GM23338 (cell line): ENCODE measurements around the gene DDX24. TPM values are rescaled to one million over a fixed set of nuclear protein-coding genes. Genes with fewer than 3 reads are reported as not detected.

Experiments used
- ATAC-seq: fragments of 200-7000 bp; cut with Tn5 transposase; 3 replicates; pipeline ENCODE4 v1.9.1; 2020
- DNase-seq: peaks from one replicate; pipeline ENCODE4 v3.0.0-alpha.2; 2015; ENCODE audit warnings: low spot score
- H2AFZ ChIP-seq: fragments of 200-600 bp; sonication (generic); 2 replicates; pipeline ENCODE4 v1.8.0; 2016; ENCODE audit warnings: antibody characterized with exemption, mild to moderate bottlenecking, moderate library complexity
- H3F3A ChIP-seq: fragments of 200-600 bp; sonication (generic); replicated peaks from 2 replicates; pipeline ENCODE4 v1.8.0; 2017; ENCODE audit warnings: antibody characterized with exemption, mixed run types, low read depth
- H3K27ac ChIP-seq: fragments of 200-600 bp; sonication (generic); 2 replicates; pipeline ENCODE4 v1.6.1; 2016; ENCODE audit warnings: low read depth
- H3K27me3 ChIP-seq: fragments of 200-600 bp; sonication (generic); 2 replicates; pipeline ENCODE4 v1.8.0; 2016; ENCODE audit warnings: mild to moderate bottlenecking, mixed run types, moderate library complexity; ENCODE audit not compliant: insufficient read depth
- H3K36me3 ChIP-seq: fragments of 200-600 bp; sonication (generic); 2 replicates; pipeline ENCODE4 v1.8.0; 2016; ENCODE audit warnings: mild to moderate bottlenecking; ENCODE audit not compliant: insufficient read depth
- H3K4me1 ChIP-seq: fragments of 200-600 bp; sonication (generic); 2 replicates; pipeline ENCODE4 v1.8.0; 2016; ENCODE audit warnings: mild to moderate bottlenecking, moderate library complexity; ENCODE audit not compliant: insufficient read depth
- H3K4me2 ChIP-seq: fragments of 200-600 bp; sonication (generic); 2 replicates; pipeline ENCODE4 v1.7.1; 2017; ENCODE audit warnings: mixed run types
- H3K4me3 ChIP-seq: fragments of 200-600 bp; sonication (generic); 2 replicates; pipeline ENCODE4 v1.6.1; 2016; ENCODE audit warnings: mixed run types
- H3K79me2 ChIP-seq: fragments of 200-600 bp; sonication (generic); replicated peaks from 2 replicates; pipeline ENCODE4 v1.8.0; 2017; ENCODE audit warnings: mild to moderate bottlenecking; ENCODE audit not compliant: insufficient read depth
- H3K9me2 ChIP-seq: fragments of 200-600 bp; sonication (generic); 2 replicates; pipeline ENCODE4 v1.8.0; 2017; ENCODE audit not compliant: insufficient read depth
- H4K20me1 ChIP-seq: fragments of 200-600 bp; sonication (generic); replicated peaks from 2 replicates; pipeline ENCODE4 v1.8.0; 2017; ENCODE audit warnings: mild to moderate bottlenecking; ENCODE audit not compliant: insufficient read depth
- H3K27ac Mint-ChIP-seq: 2 replicates; pipeline ENCODE4 v1.8.0; 2020; ENCODE audit warnings: inconsistent platforms, mild to moderate bottlenecking, moderate library complexity, mixed read lengths
- H3K27me3 Mint-ChIP-seq: 3 replicates; pipeline ENCODE4 v1.8.0; 2022; ENCODE audit warnings: low read depth, mild to moderate bottlenecking, moderate library complexity, mixed read lengths, inconsistent platforms; ENCODE audit not compliant: insufficient read depth, poor library complexity
- H3K36me3 Mint-ChIP-seq: 3 replicates; pipeline ENCODE4 v1.8.0; 2021; ENCODE audit warnings: low read depth, mild to moderate bottlenecking, inconsistent platforms, moderate library complexity, mixed read lengths
- H3K4me1 Mint-ChIP-seq: 3 replicates; pipeline ENCODE4 v1.8.0; 2020; ENCODE audit warnings: mild to moderate bottlenecking, inconsistent platforms, mixed read lengths
- H3K4me3 Mint-ChIP-seq: 3 replicates; pipeline ENCODE4 v1.8.0; 2021; ENCODE audit warnings: moderate library complexity, mild to moderate bottlenecking, inconsistent platforms, mixed read lengths
- H3K9me3 Mint-ChIP-seq: 3 replicates; pipeline ENCODE4 v1.8.0; 2020; ENCODE audit warnings: moderate library complexity, mild to moderate bottlenecking, inconsistent platforms, mixed read lengths
- CREB1 ChIP-seq: fragments of 250-450 bp; sonication (Bioruptor Pico); IDR thresholded peaks from 2 replicates; pipeline ENCODE4 v1.5.0; 2020; ENCODE audit warnings: low read depth, mild to moderate bottlenecking, moderate library complexity
- CTCF ChIP-seq, 2 experiments: fragments of 200-600 bp in 1 of 2; sonication (generic) in 1 of 2; conservative IDR thresholded peaks; 2 replicates each; pipeline versions ENCODE4 v1.5.1 to v1.6.1; 2016 to 2017; ENCODE audit warnings: antibody characterized with exemption in 2 of 2, low read depth in 2 of 2, mild to moderate bottlenecking in 2 of 2, moderate library complexity in 1 of 2
- ETS1 ChIP-seq: IDR thresholded peaks from 2 replicates; pipeline ENCODE4 v1.6.1; 2016; ENCODE audit warnings: antibody characterized with exemption
- EZH2 ChIP-seq: fragments of 200-600 bp; sonication (generic); IDR thresholded peaks from one replicate; pipeline ENCODE4 v1.8.0; 2017; ENCODE audit warnings: antibody characterized with exemption, mild to moderate bottlenecking, low read depth; ENCODE audit not compliant: unreplicated experiment
- EZH2phosphoT487 ChIP-seq: fragments of 200-600 bp; sonication (generic); IDR thresholded peaks from one replicate; pipeline ENCODE4 v1.8.1; 2018; ENCODE audit warnings: antibody characterized with exemption; ENCODE audit not compliant: unreplicated experiment
- JUNB ChIP-seq: IDR thresholded peaks from one replicate; pipeline ENCODE4 v1.6.1; 2016; ENCODE audit warnings: antibody characterized with exemption; ENCODE audit not compliant: unreplicated experiment
- NANOG ChIP-seq: IDR thresholded peaks from 2 replicates; pipeline ENCODE4 v1.6.1; 2016; ENCODE audit warnings: antibody characterized with exemption, borderline replicate concordance
- POLR2AphosphoS5 ChIP-seq: IDR thresholded peaks from 2 replicates; pipeline ENCODE4 v1.6.1; 2016; ENCODE audit warnings: antibody characterized with exemption, low read depth
- REST ChIP-seq: IDR thresholded peaks from one replicate; pipeline ENCODE4 v1.6.1; 2018; ENCODE audit warnings: antibody characterized with exemption; ENCODE audit not compliant: unreplicated experiment
- STAT1 ChIP-seq: IDR thresholded peaks from one replicate; pipeline ENCODE4 v1.6.1; 2016; ENCODE audit warnings: antibody characterized with exemption; ENCODE audit not compliant: unreplicated experiment
- ZNF114 ChIP-seq: fragments of 250-450 bp; sonication (Bioruptor Pico); IDR thresholded peaks from 2 replicates; pipeline ENCODE4 v1.5.0; 2020; ENCODE audit warnings: mild to moderate bottlenecking, moderate library complexity
- ZNF331 ChIP-seq: fragments of 250-450 bp; sonication (Bioruptor Pico); IDR thresholded peaks from 2 replicates; pipeline ENCODE4 v1.5.0; 2020; ENCODE audit warnings: low read depth, mild to moderate bottlenecking, moderate library complexity
- ZNF462 ChIP-seq: fragments of 250-450 bp; sonication (Bioruptor Pico); IDR thresholded peaks from 2 replicates; pipeline ENCODE4 v1.5.0; 2020; ENCODE audit warnings: mild to moderate bottlenecking, moderate library complexity
- polyA plus RNA-seq: library from polyadenylated mRNA; unstranded; fragments of >200 nt; fragmentation: Nextera tagmentation; extraction: Ambion mirVana; gene quantifications from 2 replicates; pipeline ENCODE4 v1.2.1, GENCODE V29; 2016
- total RNA-seq: library from RNA; depleted of rRNA; stranded (reverse); fragments of >200 nt; shearing (Covaris generic); gene quantifications from 2 replicates; pipeline ENCODE4 v1.2.3, GENCODE V29; 2014

Gene DDX24
- total and polyA plus RNA-seq, 2 experiments from 2014 or later, result 150 to 265 TPM

- Histone ChIP-seq H3K9me2 (0 out of 2 replicates have a peak, but pooled peaks cover 4% of the 10 kb centered on the region), H3K4me1 (no peaks in the 10 kb centered on the region), H3K27me3 (no peaks in the 10 kb centered on the region), H3K4me3 (no peak overlapping the region), H3F3A (no peaks in the 10 kb centered on the region), H3K27ac (no peak overlapping the region), H3K79me2 (no peaks in the 10 kb centered on the region), H4K20me1 (no peaks in the 10 kb centered on the region), H3K36me3 (no peaks in the 10 kb centered on the region), H3K4me2 (no peak overlapping the region), H2AFZ (no peak overlapping the region)
- peaks cover 8% of the 10 kb centered on the region for H3K4me1 Mint-ChIP-seq
- ATAC-seq, result no peak
- peaks cover 6% of the 10 kb centered on the region; the same call in 2 of the 3 replicates for H3K36me3 Mint-ChIP-seq
- TF ChIP-seq ZNF114 (CRISPR knock-in tag), result no peak
- TF ChIP-seq STAT1, result no peak
- no peak for TF ChIP-seq POLR2AphosphoS5
- no peak for TF ChIP-seq ZNF331
- no peak for TF ChIP-seq NANOG
- TF ChIP-seq JUNB, result no peak
- TF ChIP-seq CTCF (conservative IDR thresholded peaks at IDR 0.05; ENCODE audit: low read depth in 2 of 2), result no peak
- no peak for TF ChIP-seq EZH2phosphoT487
- no peak for TF ChIP-seq ZNF462 (CRISPR knock-in tag)
- no peak for TF ChIP-seq EZH2
- no peak for TF ChIP-seq ETS1
- TF ChIP-seq CREB1, result no peak
- no peak for TF ChIP-seq REST
- H3K27ac Mint-ChIP-seq, result peak overlapping the region; percentile 62; the same call in 1 of the 2 replicates
- DNase-seq, result no peak
- H3K4me3 Mint-ChIP-seq, result no peak overlapping the region
- H3K27me3 Mint-ChIP-seq, result peaks cover 8% of the 10 kb centered on the region
- peaks cover 8% of the 10 kb centered on the region; the same call in 1 of the 3 replicates for H3K9me3 Mint-ChIP-seq
Observed at GRCh38 chr14:94030571-94030970, 50.4 kb downstream of the DDX24 start.
